Measurements from ENCODE around the gene ADRM1.

- no peak for TF ChIP-seq CTCF (IDR thresholded peaks at IDR 0.05; ENCODE audit: low read depth, low read length, poor library complexity, severe bottlenecking)
- no peak for TF ChIP-seq EZH2phosphoT487 (IDR thresholded peaks at IDR 0.05; ENCODE audit: borderline replicate concordance, low read length)
Measured at GRCh38 chr20:62350629-62351422, 48.0 kb downstream of the ADRM1 start.

Data from DOHH2 (cell line).